Effector CD4-positive, alpha-beta T cell (primary cell): Measurements from ENCODE around the gene ADCY5.

ENCODE experiments used
- DNase-seq: peaks from one replicate; pipeline ENCODE4 v3.0.0-alpha.2; 2020

Gene ADCY5

GRCh38 chr3:123424999-123425712, 23.7 kb downstream of the ADCY5 start:
- DNase-seq: no peak

GRCh38 chr3:123424321-123424998, 24.4 kb downstream of the ADCY5 start:
- DNase-seq: no peak

GRCh38 chr3:123423806-123424205, 25.1 kb downstream of the ADCY5 start:
- DNase-seq: no peak

GRCh38 chr3:123423031-123423430, 25.9 kb downstream of the ADCY5 start:
- no peak for DNase-seq

GRCh38 chr3:123422457-123422856, 26.4 kb downstream of the ADCY5 start:
- DNase-seq: no peak

GRCh38 chr3:123421353-123422174, 27.3 kb downstream of the ADCY5 start:
- no peak for DNase-seq

GRCh38 chr3:123420416-123420968, 28.4 kb downstream of the ADCY5 start:
- no peak for DNase-seq

- DNase-seq: no peak
Observed at GRCh38 chr3:123419850-123420297, 29.0 kb downstream of the ADCY5 start.

- no peak for DNase-seq
Observed at GRCh38 chr3:123419181-123419849, 29.6 kb downstream of the ADCY5 start.

GRCh38 chr3:123416647-123417046, 32.2 kb downstream of the ADCY5 start:
- DNase-seq: no peak

GRCh38 chr3:123416173-123416572, 32.7 kb downstream of the ADCY5 start:
- DNase-seq: no peak

- DNase-seq: no peak
Observed at GRCh38 chr3:123414973-123415775, 33.7 kb downstream of the ADCY5 start.

GRCh38 chr3:123412811-123413604, 35.9 kb downstream of the ADCY5 start:
- DNase-seq: no peak

- no peak for DNase-seq
Observed at GRCh38 chr3:123412076-123412475, 36.8 kb downstream of the ADCY5 start.

GRCh38 chr3:123411340-123412040, 37.4 kb downstream of the ADCY5 start:
- DNase-seq: no peak

- no peak for DNase-seq
Observed at GRCh38 chr3:123410149-123410515, 38.8 kb downstream of the ADCY5 start.

- no peak for DNase-seq
Observed at GRCh38 chr3:123409443-123410148, 39.3 kb downstream of the ADCY5 start.

GRCh38 chr3:123406598-123406997, 42.3 kb downstream of the ADCY5 start:
- no peak for DNase-seq

GRCh38 chr3:123405936-123406510, 42.9 kb downstream of the ADCY5 start:
- DNase-seq: no peak
